Peyer's patch (tissue), 4 donors: ENCODE results near the gene CHCHD5. TPM values are rescaled to one million over a fixed set of nuclear protein-coding genes. Genes with fewer than 3 reads are reported as not detected.

ENCODE experiments used
- DNase-seq, 3 donors: peaks; one replicate each; pipeline ENCODE4 v3.0.0-alpha.2; 2017 to 2019
- H3K27ac ChIP-seq, 4 donors: fragments of 200-600 bp; sonication (generic); one replicate each; pipeline ENCODE4 v1.5.1; 2016 to 2019
- H3K27me3 ChIP-seq, 2 donors: fragments of 200-600 bp; sonication (generic); one replicate each; pipeline ENCODE4 v1.5.1; 2019
- H3K36me3 ChIP-seq, 3 donors: fragments of 200-600 bp; sonication (generic); one replicate each; pipeline ENCODE4 v1.5.1; 2016 to 2019
- H3K4me1 ChIP-seq, 4 donors: fragments of 200-600 bp; sonication (generic); one replicate each; pipeline ENCODE4 v1.5.1; 2016 to 2019
- H3K4me3 ChIP-seq, 4 donors: fragments of 200-600 bp; sonication (generic); 1 replicate in 3 of 4; 2 replicates in 1 of 4; pipeline ENCODE4 v1.5.1; 2016 to 2019; ENCODE audit warnings: mild to moderate bottlenecking in 1 of 4
- H3K9me3 ChIP-seq, 4 donors: fragments of 200-600 bp; sonication (generic); one replicate each; pipeline ENCODE4 v1.5.1; 2016 to 2019; ENCODE audit warnings: mild to moderate bottlenecking in 1 of 4
- POLR2A ChIP-seq, 2 donors: fragments of 450-650 bp; IDR thresholded peaks; one replicate each; pipeline ENCODE4 v1.5.1; 2017; ENCODE audit warnings: antibody characterized with exemption in 2 of 2, mild to moderate bottlenecking in 2 of 2, moderate library complexity in 2 of 2
- total RNA-seq, 4 donors: library from RNA; depleted of rRNA; stranded (reverse); fragments of >200 nt; gene quantifications; one replicate each; pipeline ENCODE4 v1.1.0, GENCODE V29; 2016
- TF ChIP-seq, protein P1 (sequence below), 6 experiments: fragments of 450-650 bp in 4 of 6; fragments of 200-600 bp in 2 of 6; sonication (generic) in 1 of 6; IDR thresholded peaks; one replicate each; pipeline ENCODE4 v1.5.1; 2017 to 2019; ENCODE audit warnings: antibody characterized with exemption in 6 of 6, mild to moderate bottlenecking in 3 of 6, moderate library complexity in 1 of 6

The CHCHD5 gene
- total RNA-seq, 4 donors from 2014 or later: 8.3 to 20.7 (median 11.4) TPM

GRCh38 chr2:112618383-112618782 lies 34.0 kb downstream of the CHCHD5 start:
- TF ChIP-seq, protein P1, sequence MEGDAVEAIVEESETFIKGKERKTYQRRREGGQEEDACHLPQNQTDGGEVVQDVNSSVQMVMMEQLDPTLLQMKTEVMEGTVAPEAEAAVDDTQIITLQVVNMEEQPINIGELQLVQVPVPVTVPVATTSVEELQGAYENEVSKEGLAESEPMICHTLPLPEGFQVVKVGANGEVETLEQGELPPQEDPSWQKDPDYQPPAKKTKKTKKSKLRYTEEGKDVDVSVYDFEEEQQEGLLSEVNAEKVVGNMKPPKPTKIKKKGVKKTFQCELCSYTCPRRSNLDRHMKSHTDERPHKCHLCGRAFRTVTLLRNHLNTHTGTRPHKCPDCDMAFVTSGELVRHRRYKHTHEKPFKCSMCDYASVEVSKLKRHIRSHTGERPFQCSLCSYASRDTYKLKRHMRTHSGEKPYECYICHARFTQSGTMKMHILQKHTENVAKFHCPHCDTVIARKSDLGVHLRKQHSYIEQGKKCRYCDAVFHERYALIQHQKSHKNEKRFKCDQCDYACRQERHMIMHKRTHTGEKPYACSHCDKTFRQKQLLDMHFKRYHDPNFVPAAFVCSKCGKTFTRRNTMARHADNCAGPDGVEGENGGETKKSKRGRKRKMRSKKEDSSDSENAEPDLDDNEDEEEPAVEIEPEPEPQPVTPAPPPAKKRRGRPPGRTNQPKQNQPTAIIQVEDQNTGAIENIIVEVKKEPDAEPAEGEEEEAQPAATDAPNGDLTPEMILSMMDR (IDR thresholded peaks at IDR 0.05): no peak
- no peak for TF ChIP-seq POLR2A (IDR thresholded peaks at IDR 0.05)
- no peak for DNase-seq
- no peak overlapping the region for H3K4me3 ChIP-seq
- H3K27me3 ChIP-seq: no peaks in the 10 kb centered on the region
- no peaks in the 10 kb centered on the region for H3K4me1 ChIP-seq
- no peak overlapping the region for H3K27ac ChIP-seq
- H3K36me3 ChIP-seq: no peaks in the 10 kb centered on the region
- no peaks in the 10 kb centered on the region for H3K9me3 ChIP-seq

- TF ChIP-seq POLR2A (IDR thresholded peaks at IDR 0.05): no peak
- TF ChIP-seq, protein P1 (IDR thresholded peaks at IDR 0.05): no peak
- H3K27me3 ChIP-seq: no peaks in the 10 kb centered on the region
- H3K4me3 ChIP-seq: no peak overlapping the region
- peaks cover 0 to 7% (median 0%) of the 10 kb centered on the region in 4 donors for H3K4me1 ChIP-seq
- DNase-seq: peak in 1 of 3 donors; percentile 37
- H3K36me3 ChIP-seq: no peaks in the 10 kb centered on the region
- H3K9me3 ChIP-seq: no peaks in the 10 kb centered on the region
- H3K27ac ChIP-seq: no peak overlapping the region
Measured at GRCh38 chr2:112621790-112622527, 37.5 kb downstream of the CHCHD5 start.

- Histone ChIP-seq H3K27ac (no peak overlapping the region), H3K9me3 (no peaks in the 10 kb centered on the region), H3K4me3 (no peak overlapping the region), H3K27me3 (no peaks in the 10 kb centered on the region), H3K4me1 (peaks cover 0 to 11% (median 0%) of the 10 kb centered on the region in 4 donors), H3K36me3 (no peaks in the 10 kb centered on the region)
- no peak for TF ChIP-seq POLR2A (IDR thresholded peaks at IDR 0.05)
- TF ChIP-seq, protein P1 (IDR thresholded peaks at IDR 0.05): no peak
- peak in 1 of 3 donors; percentile 43 for DNase-seq
Measured at GRCh38 chr2:112622528-112622849, 38.1 kb downstream of the CHCHD5 start.

DNA sequence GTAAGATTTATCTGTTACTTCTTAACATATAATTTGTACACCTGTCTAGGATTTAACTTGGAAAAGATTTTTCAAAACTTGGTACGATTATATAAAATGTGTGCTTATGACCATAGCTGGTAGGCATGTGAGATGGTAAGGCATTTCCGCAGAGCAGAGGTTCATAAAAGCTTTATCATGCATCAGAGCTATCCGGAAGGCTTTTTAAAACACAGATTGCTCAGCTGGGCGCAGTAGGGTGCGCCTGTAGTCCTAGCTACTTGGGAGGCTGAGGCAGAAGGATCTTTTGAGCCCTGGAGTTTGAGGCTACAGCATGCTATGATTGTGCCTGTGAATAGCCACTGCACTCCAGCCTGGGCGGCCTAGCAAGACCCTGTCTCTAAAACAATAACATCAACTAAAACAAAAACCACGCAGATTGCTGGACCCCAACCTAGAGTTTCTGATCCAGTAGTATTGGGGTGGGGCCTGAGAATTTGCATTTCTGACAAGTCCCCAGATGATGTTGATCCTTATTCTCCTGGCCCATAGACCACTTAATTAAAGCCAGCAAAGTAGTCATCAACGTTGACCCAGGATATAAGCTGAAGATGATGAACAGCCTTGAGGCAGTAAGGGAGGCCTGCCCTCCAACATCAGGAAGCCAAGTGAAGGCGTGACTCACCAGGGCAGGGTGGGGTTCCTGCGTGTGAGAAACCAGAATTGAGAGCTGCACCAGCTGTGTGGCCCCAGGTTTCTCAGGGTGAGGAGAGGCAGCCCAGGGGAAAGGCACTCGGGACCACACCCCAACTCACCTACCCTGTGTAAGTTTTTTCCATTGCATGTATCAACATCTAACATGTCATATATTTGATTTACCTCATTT lies 39.7 kb downstream of the CHCHD5 start:
- peak; percentile 39 to 78 (median 60) for DNase-seq
- Histone ChIP-seq H3K27me3 (no peaks in the 10 kb centered on the region), H3K27ac (no peak overlapping the region), H3K4me3 (no peak overlapping the region), H3K4me1 (peaks cover 0 to 11% (median 0%) of the 10 kb centered on the region in 4 donors), H3K36me3 (no peaks in the 10 kb centered on the region), H3K9me3 (no peaks in the 10 kb centered on the region)
- TF ChIP-seq POLR2A (IDR thresholded peaks at IDR 0.05): no peak
- TF ChIP-seq, protein P1 (IDR thresholded peaks at IDR 0.05): no peak

DNA sequence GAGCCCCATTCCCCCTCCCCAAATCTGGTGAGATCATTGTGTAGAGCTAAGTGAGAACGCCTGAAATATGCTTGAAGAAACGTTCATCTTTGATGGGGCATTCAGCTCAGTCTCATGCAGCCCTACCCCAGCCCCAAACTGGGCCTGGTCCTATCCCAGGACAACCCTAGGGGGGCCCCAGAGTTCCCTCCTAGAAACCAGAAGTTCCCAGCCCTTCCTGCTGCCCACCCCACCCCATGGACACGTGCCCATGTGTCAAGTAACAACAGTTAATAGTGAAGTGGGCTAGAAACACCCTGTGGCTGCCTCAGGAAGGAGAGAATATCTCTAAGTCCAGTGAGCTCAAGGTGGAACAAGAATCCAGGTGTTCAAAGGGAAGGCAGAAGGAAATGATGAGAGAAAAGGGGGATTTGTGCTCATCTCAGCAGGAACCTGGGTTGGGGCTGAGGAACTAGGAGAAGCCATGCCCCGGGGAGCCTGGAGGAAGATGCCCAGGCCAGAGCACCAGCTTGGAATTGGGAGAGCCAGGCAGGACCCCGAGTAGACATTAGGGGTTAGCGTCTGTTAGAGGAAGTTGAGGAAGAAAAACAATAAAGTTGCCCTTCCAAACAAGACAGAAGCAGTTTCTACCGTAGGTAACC lies 41.2 kb downstream of the CHCHD5 start:
- Histone ChIP-seq H3K36me3 (no peaks in the 10 kb centered on the region), H3K27me3 (no peaks in the 10 kb centered on the region), H3K4me1 (peaks cover 0 to 11% (median 0%) of the 10 kb centered on the region in 4 donors), H3K27ac (no peak overlapping the region), H3K9me3 (no peaks in the 10 kb centered on the region), H3K4me3 (no peak overlapping the region)
- DNase-seq: no peak
- TF ChIP-seq, protein P1 (IDR thresholded peaks at IDR 0.05): no peak
- no peak for TF ChIP-seq POLR2A (IDR thresholded peaks at IDR 0.05)
